ENCODE results near the gene CDK11B.
A peak's percentile ranks its signal among the peaks of the same experiment; 100 is the strongest.

CDK11B gene

GRCh38 chr1:1614204-1614953 lies 44.4 kb downstream of the CDK11B start:
- Histone ChIP-seq H3K4me1 (ENCODE audit: low read length) (peaks cover 14% of the 10 kb centered on the region), H4K20me1 (ENCODE audit: insufficient read depth, low read length) (no peaks in the 10 kb centered on the region), H3K27me3 (ENCODE audit: low read depth, low read length) (no peaks in the 10 kb centered on the region), H3K9me3 (ENCODE audit: insufficient read depth, low read length) (no peaks in the 10 kb centered on the region), H2AFZ (ENCODE audit: low read depth, low read length) (no peak overlapping the region), H3K27ac (ENCODE audit: low read length) (no peak overlapping the region), H3K4me2 (ENCODE audit: low read length) (peak overlapping the region; percentile 83), H3K4me3 (ENCODE audit: low read length) (peak overlapping the region; percentile 96), H3K9ac (ENCODE audit: low read length) (peak overlapping the region; percentile 61), H3K79me2 (ENCODE audit: low read length) (peaks cover 12% of the 10 kb centered on the region; the same call in 1 of the 2 replicates), H3K36me3 (replicated peaks; ENCODE audit: low read depth, low read length) (no peaks in the 10 kb centered on the region)
- no peak for TF ChIP-seq EZH2phosphoT487 (IDR thresholded peaks at IDR 0.05; ENCODE audit: low read depth)
- TF ChIP-seq, protein P1, sequence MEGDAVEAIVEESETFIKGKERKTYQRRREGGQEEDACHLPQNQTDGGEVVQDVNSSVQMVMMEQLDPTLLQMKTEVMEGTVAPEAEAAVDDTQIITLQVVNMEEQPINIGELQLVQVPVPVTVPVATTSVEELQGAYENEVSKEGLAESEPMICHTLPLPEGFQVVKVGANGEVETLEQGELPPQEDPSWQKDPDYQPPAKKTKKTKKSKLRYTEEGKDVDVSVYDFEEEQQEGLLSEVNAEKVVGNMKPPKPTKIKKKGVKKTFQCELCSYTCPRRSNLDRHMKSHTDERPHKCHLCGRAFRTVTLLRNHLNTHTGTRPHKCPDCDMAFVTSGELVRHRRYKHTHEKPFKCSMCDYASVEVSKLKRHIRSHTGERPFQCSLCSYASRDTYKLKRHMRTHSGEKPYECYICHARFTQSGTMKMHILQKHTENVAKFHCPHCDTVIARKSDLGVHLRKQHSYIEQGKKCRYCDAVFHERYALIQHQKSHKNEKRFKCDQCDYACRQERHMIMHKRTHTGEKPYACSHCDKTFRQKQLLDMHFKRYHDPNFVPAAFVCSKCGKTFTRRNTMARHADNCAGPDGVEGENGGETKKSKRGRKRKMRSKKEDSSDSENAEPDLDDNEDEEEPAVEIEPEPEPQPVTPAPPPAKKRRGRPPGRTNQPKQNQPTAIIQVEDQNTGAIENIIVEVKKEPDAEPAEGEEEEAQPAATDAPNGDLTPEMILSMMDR (IDR thresholded peaks at IDR 0.05; ENCODE audit: low read depth, low read length): no peak

- Histone ChIP-seq H3K27ac (ENCODE audit: low read length) (no peak overlapping the region), H3K4me1 (ENCODE audit: low read length) (peaks cover 14% of the 10 kb centered on the region), H3K79me2 (ENCODE audit: low read length) (peaks cover 12% of the 10 kb centered on the region; the same call in 1 of the 2 replicates), H3K9ac (ENCODE audit: low read length) (no peak overlapping the region), H4K20me1 (ENCODE audit: insufficient read depth, low read length) (no peaks in the 10 kb centered on the region), H2AFZ (ENCODE audit: low read depth, low read length) (no peak overlapping the region), H3K4me3 (ENCODE audit: low read length) (no peak overlapping the region), H3K9me3 (ENCODE audit: insufficient read depth, low read length) (no peaks in the 10 kb centered on the region), H3K4me2 (ENCODE audit: low read length) (peak overlapping the region; percentile 83; the same call in 1 of the 2 replicates), H3K27me3 (ENCODE audit: low read depth, low read length) (no peaks in the 10 kb centered on the region), H3K36me3 (replicated peaks; ENCODE audit: low read depth, low read length) (no peaks in the 10 kb centered on the region)
- TF ChIP-seq, protein P1 (IDR thresholded peaks at IDR 0.05; ENCODE audit: low read depth, low read length): no peak
- TF ChIP-seq EZH2phosphoT487 (IDR thresholded peaks at IDR 0.05; ENCODE audit: low read depth): no peak
These were observed 45.2 kb downstream of the CDK11B start for GRCh38 chr1:1613509-1614082.

DNA sequence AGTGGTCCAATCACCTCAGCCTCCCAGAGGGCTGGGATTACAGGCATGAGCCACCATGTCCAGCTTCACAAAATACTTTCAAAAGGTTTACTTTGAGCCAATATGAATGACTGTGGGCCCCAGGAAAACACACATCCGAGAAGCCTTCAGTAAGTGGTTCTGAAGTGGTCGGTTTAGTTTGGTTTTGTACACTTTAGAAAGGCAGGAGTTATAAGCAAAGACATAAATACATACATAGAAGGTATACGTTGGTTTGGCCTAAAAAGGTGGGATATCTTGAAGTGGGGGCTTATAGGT lies 46.8 kb downstream of the CDK11B start:
- no peak overlapping the region for H3K4me3 ChIP-seq (ENCODE audit: low read length)
- no peak overlapping the region for H3K4me2 ChIP-seq (ENCODE audit: low read length)
- no peak overlapping the region for H3K9ac ChIP-seq (ENCODE audit: low read length)
- H3K79me2 ChIP-seq (ENCODE audit: low read length): peaks cover 12% of the 10 kb centered on the region; the same call in 1 of the 2 replicates
- no peaks in the 10 kb centered on the region for H3K36me3 ChIP-seq (replicated peaks; ENCODE audit: low read depth, low read length)
- no peaks in the 10 kb centered on the region for H3K9me3 ChIP-seq (ENCODE audit: insufficient read depth, low read length)
- TF ChIP-seq EZH2phosphoT487 (IDR thresholded peaks at IDR 0.05; ENCODE audit: low read depth): no peak
- TF ChIP-seq, protein P1 (IDR thresholded peaks at IDR 0.05; ENCODE audit: low read depth, low read length): no peak
- no peaks in the 10 kb centered on the region for H4K20me1 ChIP-seq (ENCODE audit: insufficient read depth, low read length)
- no peak overlapping the region for H2AFZ ChIP-seq (ENCODE audit: low read depth, low read length)
- H3K27me3 ChIP-seq (ENCODE audit: low read depth, low read length): no peaks in the 10 kb centered on the region
- H3K27ac ChIP-seq (ENCODE audit: low read length): no peak overlapping the region
- H3K4me1 ChIP-seq (ENCODE audit: low read length): peaks cover 21% of the 10 kb centered on the region

GRCh38 chr1:1610796-1611195 lies 48.0 kb downstream of the CDK11B start:
- H3K36me3 ChIP-seq (replicated peaks; ENCODE audit: low read depth, low read length): no peaks in the 10 kb centered on the region
- H3K4me3 ChIP-seq (ENCODE audit: low read length): no peak overlapping the region
- no peaks in the 10 kb centered on the region for H3K27me3 ChIP-seq (ENCODE audit: low read depth, low read length)
- H3K9ac ChIP-seq (ENCODE audit: low read length): no peak overlapping the region
- H3K27ac ChIP-seq (ENCODE audit: low read length): no peak overlapping the region
- no peaks in the 10 kb centered on the region for H3K9me3 ChIP-seq (ENCODE audit: insufficient read depth, low read length)
- TF ChIP-seq EZH2phosphoT487 (IDR thresholded peaks at IDR 0.05; ENCODE audit: low read depth): no peak
- TF ChIP-seq, protein P1 (IDR thresholded peaks at IDR 0.05; ENCODE audit: low read depth, low read length): no peak
- no peaks in the 10 kb centered on the region for H4K20me1 ChIP-seq (ENCODE audit: insufficient read depth, low read length)
- peaks cover 7% of the 10 kb centered on the region; the same call in 1 of the 2 replicates for H3K79me2 ChIP-seq (ENCODE audit: low read length)
- H3K4me1 ChIP-seq (ENCODE audit: low read length): peaks cover 23% of the 10 kb centered on the region
- H2AFZ ChIP-seq (ENCODE audit: low read depth, low read length): no peak overlapping the region
- H3K4me2 ChIP-seq (ENCODE audit: low read length): no peak overlapping the region
